ENCODE measurements around the gene ZHX3.

ZHX3 gene

GRCh38 chr20:41345729-41346067 is 28.2 kb upstream of the ZHX3 start:
- DNase-seq (ENCODE audit: extremely low read depth, low read depth) = no peak
- TF ChIP-seq CTCF (IDR thresholded peaks at IDR 0.05; ENCODE audit: low read depth, low read length) = no peak

- no peak for TF ChIP-seq CTCF (IDR thresholded peaks at IDR 0.05; ENCODE audit: low read depth, low read length)
- DNase-seq (ENCODE audit: extremely low read depth, low read depth) = no peak
Observed at GRCh38 chr20:41344938-41345728, 27.6 kb upstream of the ZHX3 start.

GRCh38 chr20:41344477-41344876 is 26.9 kb upstream of the ZHX3 start:
- TF ChIP-seq CTCF (IDR thresholded peaks at IDR 0.05; ENCODE audit: low read depth, low read length) = no peak

GRCh38 chr20:41342474-41343464 is 25.2 kb upstream of the ZHX3 start:
- no peak for DNase-seq (ENCODE audit: extremely low read depth, low read depth)
- no peak for TF ChIP-seq CTCF (IDR thresholded peaks at IDR 0.05; ENCODE audit: low read depth, low read length)

More at GRCh38 chr20:41344477-41344876, 26.9 kb upstream of the ZHX3 start:
- no peak for DNase-seq (ENCODE audit: extremely low read depth, low read depth)

- TF ChIP-seq CTCF (IDR thresholded peaks at IDR 0.05; ENCODE audit: low read depth, low read length) = peak; percentile 34
- peak; percentile 74 for DNase-seq (ENCODE audit: extremely low read depth, low read depth)
Observed at GRCh38 chr20:41340327-41341055, 23.0 kb upstream of the ZHX3 start, which contains the start of gene LPIN3. TSS of gene LPIN3 (plus strand) at chr20:41340821. CDS start at chr20:41345804, 4,983 bp downstream.

GRCh38 chr20:41339957-41340326 is 22.4 kb upstream of the ZHX3 start:
- DNase-seq (ENCODE audit: extremely low read depth, low read depth) = no peak
- TF ChIP-seq CTCF (IDR thresholded peaks at IDR 0.05; ENCODE audit: low read depth, low read length) = peak; percentile 87

Data from AG09319 (cell line).